SK-N-SH (cell line): ENCODE measurements around the gene IRF2BP1. TPM values are rescaled to one million over a fixed set of nuclear protein-coding genes. Genes with fewer than 3 reads are reported as not detected.

Experiments
- CTCF ChIA-PET: fragments of 300-600, 350-600 bp; formaldehyde crosslinking; extraction: SDS; loops from one replicate; lab custom pipeline; 2021; lab: Yijun Ruan, JAX
- POLR2A ChIA-PET: fragments of 350-600 bp; sonication (Branson Sonifier 250); formaldehyde crosslinking; extraction: SDS; loops from one replicate; lab custom pipeline; 2020; ENCODE audit warnings: antibody characterized with exemption, inconsistent platforms; lab: Yijun Ruan, JAX
- DNase-seq: peaks from one replicate; pipeline ENCODE4 v3.0.0; 2012
- H2AFZ ChIP-seq: fragments of 200-600 bp; sonication (generic); 2 replicates; pipeline ENCODE4 v1.8.1; 2016; ENCODE audit warnings: antibody characterized with exemption, mild to moderate bottlenecking, low read depth
- H3F3A ChIP-seq: fragments of 200-600 bp; sonication (generic); replicated peaks from 2 replicates; pipeline ENCODE3; 2016; ENCODE audit warnings: antibody characterized with exemption, mild to moderate bottlenecking; ENCODE audit not compliant: insufficient read depth
- H3K27ac ChIP-seq, 2 experiments: fragments of 200-500 bp in 1 of 2; fragments of 200-600 bp in 1 of 2; sonication (Bioruptor generic) in 1 of 2; sonication (generic), shearing (Covaris generic) in 1 of 2; 2 replicates each; pipeline versions ENCODE4 v1.5.1 to v1.6.1; 2014 to 2016; ENCODE audit warnings: low read depth in 2 of 2, inconsistent platforms in 1 of 2, low read length in 1 of 2, mild to moderate bottlenecking in 1 of 2, mixed read lengths in 1 of 2
- H3K27me3 ChIP-seq: fragments of 200-600 bp; sonication (generic), shearing (Covaris generic); 2 replicates; pipeline ENCODE4 v1.6.1; 2016; ENCODE audit warnings: mixed run types; ENCODE audit not compliant: insufficient read depth
- H3K36me3 ChIP-seq, 2 experiments: fragments of 200-500 bp in 1 of 2; fragments of 200-600 bp in 1 of 2; sonication (Bioruptor generic) in 1 of 2; sonication (generic) in 1 of 2; replicated peaks in 1 of 2; 2 replicates each; pipeline versions ENCODE3 to v1.5.1; 2014 to 2016; ENCODE audit warnings: low read length in 1 of 2, mild to moderate bottlenecking in 1 of 2; ENCODE audit not compliant: insufficient read depth in 2 of 2, control insufficient read depth in 1 of 2
- H3K4me1 ChIP-seq, 2 experiments: fragments of 200-500 bp in 1 of 2; fragments of 200-600 bp in 1 of 2; sonication (Bioruptor generic) in 1 of 2; sonication (generic), shearing (Covaris generic) in 1 of 2; 2 replicates each; pipeline versions ENCODE4 v1.5.1 to v1.6.1; 2014 to 2016; ENCODE audit warnings: low read depth in 1 of 2, low read length in 1 of 2, mixed run types in 1 of 2; ENCODE audit not compliant: insufficient read depth in 2 of 2, control insufficient read depth in 1 of 2
- H3K4me2 ChIP-seq: fragments of 200-600 bp; sonication (generic), shearing (Covaris generic); 2 replicates; pipeline ENCODE4 v1.6.1; 2017; ENCODE audit warnings: mixed run types
- H3K4me3 ChIP-seq, 2 experiments: fragments of 200-500 bp in 1 of 2; fragments of 200-600 bp in 1 of 2; sonication (Bioruptor generic) in 1 of 2; sonication (generic), shearing (Covaris generic) in 1 of 2; 2 replicates each; pipeline versions ENCODE4 v1.5.1 to v1.8.1; 2014 to 2016; ENCODE audit warnings: low read depth in 2 of 2, inconsistent platforms in 1 of 2, low read length in 1 of 2, mild to moderate bottlenecking in 1 of 2, mixed read lengths in 1 of 2, moderate library complexity in 1 of 2
- H3K79me2 ChIP-seq: fragments of 200-600 bp; sonication (generic); 2 replicates; pipeline ENCODE4 v1.8.1; 2017; ENCODE audit warnings: mild to moderate bottlenecking; ENCODE audit not compliant: insufficient read depth
- H3K9ac ChIP-seq: fragments of 200-600 bp; sonication (generic); 2 replicates; pipeline ENCODE4 v1.6.1; 2017; ENCODE audit warnings: mixed run types
- H3K9me2 ChIP-seq: fragments of 200-600 bp; sonication (generic); 2 replicates; pipeline ENCODE4 v1.6.1; 2017; ENCODE audit warnings: mixed run types
- H3K9me3 ChIP-seq: fragments of 200-600 bp; sonication (generic); 2 replicates; pipeline ENCODE4 v1.6.1; 2017; ENCODE audit warnings: mixed run types, mild to moderate bottlenecking, moderate library complexity
- H4K20me1 ChIP-seq: fragments of 200-600 bp; sonication (generic); 2 replicates; pipeline ENCODE4 v1.6.1; 2017; ENCODE audit warnings: mild to moderate bottlenecking, mixed run types; ENCODE audit not compliant: insufficient read depth
- CHD2 ChIP-seq: fragments of 150-350 bp; IDR thresholded peaks from 2 replicates; pipeline ENCODE4 v1.6.1; 2018; ENCODE audit warnings: low read length; ENCODE audit not compliant: partially characterized antibody
- CTCF ChIP-seq: fragments of 200-600 bp; sonication (generic); IDR thresholded peaks from 2 replicates; pipeline ENCODE4 v1.6.1; 2017; ENCODE audit warnings: antibody characterized with exemption, mild to moderate bottlenecking, moderate library complexity
- EP300 ChIP-seq, 2 experiments: IDR thresholded peaks; 2 replicates each; pipeline versions ENCODE4 v1.4.0 to v1.6.1; 2012; ENCODE audit warnings: borderline replicate concordance in 1 of 2, low read depth in 1 of 2, low read length in 1 of 2
- GATA2 ChIP-seq: sonication (generic); formaldehyde crosslinking; IDR thresholded peaks from 2 replicates; pipeline ENCODE4 v1.5.0; 2020; ENCODE audit warnings: mild to moderate bottlenecking, missing genetic modification reagents
- MEF2A ChIP-seq: IDR thresholded peaks from 2 replicates; pipeline ENCODE4 v1.4.0; 2012; ENCODE audit warnings: low read depth, borderline replicate concordance
- NFIC ChIP-seq: IDR thresholded peaks from 2 replicates; pipeline ENCODE4 v1.4.0; 2012; ENCODE audit warnings: borderline replicate concordance
- PBX3 ChIP-seq: IDR thresholded peaks from 2 replicates; pipeline ENCODE4; 2012
- POLR2AphosphoS5 ChIP-seq: IDR thresholded peaks from 2 replicates; pipeline ENCODE4 v1.6.1; 2012; ENCODE audit warnings: low read depth, low read length
- REST ChIP-seq: IDR thresholded peaks from 2 replicates; pipeline ENCODE4 v1.6.1; 2012; ENCODE audit warnings: mild to moderate bottlenecking, low read depth, low read length, moderate library complexity
- RFX5 ChIP-seq: IDR thresholded peaks from 2 replicates; pipeline ENCODE4 v1.6.1; 2012; ENCODE audit warnings: mild to moderate bottlenecking, improper control_type of control experiment, low read length
- SMC3 ChIP-seq: IDR thresholded peaks from 2 replicates; pipeline ENCODE4 v1.6.1; 2012; ENCODE audit warnings: low read depth, low read length, improper control_type of control experiment
- TAF1 ChIP-seq: IDR thresholded peaks from 2 replicates; pipeline ENCODE4 v1.6.1; 2012; ENCODE audit warnings: low read depth, mild to moderate bottlenecking, low read length, moderate library complexity, borderline replicate concordance
- TCF12 ChIP-seq: IDR thresholded peaks from 2 replicates; pipeline ENCODE4 v1.4.0; 2012
- WGBS: methylation state at CpG from one replicate; pipeline ENCODE4 v1.1.6; 2017; ENCODE audit warnings: low lambda C conversion rate; 5-methylcytosine and 5-hydroxymethylcytosine counted together
- polyA plus RNA-seq, 3 experiments: library from polyadenylated mRNA; depleted of rRNA; stranded (reverse); fragments of >200 nt; gene quantifications; 2 replicates each; pipeline ENCODE4 v1.2.3, GENCODE V29; 2012

IRF2BP1 gene
- polyA plus RNA-seq, 1 of the 3 experiments (the other 2 are of a cell fraction) = 16.8 TPM

DNA sequence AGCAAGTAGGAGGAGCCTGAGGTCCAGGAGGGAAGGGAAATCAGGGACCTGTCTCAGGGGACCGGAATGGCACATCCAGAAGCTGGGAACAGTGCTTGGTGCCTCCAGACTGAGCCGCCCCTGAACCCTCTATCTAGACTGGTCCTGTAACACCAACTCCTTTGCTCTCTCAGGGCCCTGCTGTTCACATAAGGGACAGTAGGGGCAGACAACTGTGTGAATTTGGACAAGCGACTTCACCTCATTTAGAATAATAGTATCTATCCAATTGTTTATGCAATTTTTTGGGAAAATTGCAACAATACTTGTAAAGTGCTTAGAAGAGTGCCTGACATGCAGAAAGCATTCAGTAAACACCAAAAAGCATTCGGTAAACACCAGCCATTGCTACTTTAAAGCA, 37.0 kb downstream of the IRF2BP1 start:
- Histone ChIP-seq H3K9me3 (no peaks in the 10 kb centered on the region), H3K36me3 (peaks cover 68 to 70% of the 10 kb centered on the region in 2 experiments), H3K9me2 (no peaks in the 10 kb centered on the region), H3K4me3 (no peak overlapping the region)
- DNase-seq = no peak
- peak; percentile 41 for TF ChIP-seq CTCF
- TF ChIP-seq REST = no peak
- TF ChIP-seq, all 33 proteins: peak for 1
- 94% methylated on average over 4 of the region's 4 CpGs for WGBS
- Histone ChIP-seq H3K9ac (no peak overlapping the region), H3K27ac (no peak overlapping the region), H3K27me3 (no peaks in the 10 kb centered on the region), H3K4me2 (no peak overlapping the region), H4K20me1 (no peaks in the 10 kb centered on the region), H2AFZ (no peak overlapping the region), H3K4me1 (no peaks in the 10 kb centered on the region), H3K79me2 (no peaks in the 10 kb centered on the region; the same call in 1 of the 2 replicates), H3F3A (no peaks in the 10 kb centered on the region)
- CTCF ChIA-PET = interaction anchor here (0.8 to 5.9 kb wide), 8 partner anchors 9 to 167 kb away, joined by 3 to 35 read pairs (median 4); partner anchors contain the start of genes FOXA3 and SYMPK
- POLR2A ChIA-PET = interaction anchor here (0.6 kb wide), 1 partner anchor 11 kb away, joined by 5 read pairs; no protein-coding TSS in a partner anchor

- Histone ChIP-seq H3K4me2 (no peak overlapping the region), H3K9ac (no peak overlapping the region), H3F3A (no peaks in the 10 kb centered on the region), H3K4me1 (no peaks in the 10 kb centered on the region), H3K79me2 (no peaks in the 10 kb centered on the region; the same call in 1 of the 2 replicates), H3K27ac (no peak overlapping the region), H4K20me1 (no peaks in the 10 kb centered on the region), H3K9me3 (no peaks in the 10 kb centered on the region), H3K27me3 (no peaks in the 10 kb centered on the region), H3K9me2 (no peaks in the 10 kb centered on the region), H3K4me3 (no peak overlapping the region), H3K36me3 (peaks cover 71 to 72% of the 10 kb centered on the region in 2 experiments), H2AFZ (no peak overlapping the region)
- POLR2A ChIA-PET = no interaction called here
- CTCF ChIA-PET = interaction anchor here (1.3 to 5.9 kb wide), 3 partner anchors 16 to 30 kb away, joined by 3 to 35 read pairs (median 21); partner anchors contain the start of genes FOXA3 and SYMPK
- WGBS = 96% methylated on average over 13 of the region's 13 CpGs
- no peak for DNase-seq
- no peak for TF ChIP-seq PBX3
- no peak for TF ChIP-seq POLR2AphosphoS5
- no peak for TF ChIP-seq RFX5
- TF ChIP-seq CTCF = no peak
- TF ChIP-seq REST = no peak
- no peak for TF ChIP-seq TAF1
- TF ChIP-seq GATA2 (CRISPR knock-in tag) = no peak
- TF ChIP-seq NFIC = no peak
- TF ChIP-seq SMC3 = no peak
- TF ChIP-seq MEF2A = no peak
- no peak for TF ChIP-seq CHD2
- TF ChIP-seq TCF12 = no peak
- no peak for TF ChIP-seq EP300 (IDR thresholded peaks at IDR 0.05; ENCODE audit: borderline replicate concordance in 1 of 2, low read depth in 1 of 2, low read length in 1 of 2)
Observed at GRCh38 chr19:45847663-45848062, 38.3 kb downstream of the IRF2BP1 start.
